HCT116 (cell line): ENCODE data around the gene SPNS1.

Experiments used
- EZH2 ChIP-seq: fragments of 200-600 bp; sonication (generic); IDR thresholded peaks from 2 replicates; pipeline ENCODE4 v1.6.1; 2017; ENCODE audit warnings: antibody characterized with exemption, mixed run types
- FOSL1 ChIP-seq: IDR thresholded peaks from 2 replicates; pipeline ENCODE4 v1.6.1; 2012; ENCODE audit warnings: low read depth
- JUND ChIP-seq: IDR thresholded peaks from 2 replicates; pipeline ENCODE4 v1.6.1; 2012
- MAX ChIP-seq: IDR thresholded peaks from 2 replicates; pipeline ENCODE4 v1.6.1; 2012
- POLR2A ChIP-seq: IDR thresholded peaks from 2 replicates; pipeline ENCODE4 v1.7.0; 2011; ENCODE audit warnings: borderline replicate concordance; ENCODE audit not compliant: insufficient read depth, insufficient read length; ENCODE audit errors: extremely low read depth
- RAD21 ChIP-seq: IDR thresholded peaks from 2 replicates; pipeline ENCODE4 v1.6.1; 2012; ENCODE audit warnings: low read depth, mild to moderate bottlenecking
- REST ChIP-seq: IDR thresholded peaks from 2 replicates; pipeline ENCODE4 v1.6.1; 2012; ENCODE audit warnings: low read depth
- TCF7L2 ChIP-seq: IDR thresholded peaks from 2 replicates; pipeline ENCODE4 v1.7.0; 2011; ENCODE audit warnings: borderline replicate concordance, inconsistent platforms; ENCODE audit not compliant: insufficient read depth, insufficient read length; ENCODE audit errors: extremely low read depth
- YY1 ChIP-seq: IDR thresholded peaks from 2 replicates; pipeline ENCODE4 v1.6.1; 2011; ENCODE audit warnings: low read length, low read depth, moderate library complexity, mild to moderate bottlenecking; ENCODE audit not compliant: insufficient replicate concordance; ENCODE audit errors: extremely low read depth
- TF ChIP-seq, protein P1 (sequence below), 3 experiments: fragments of 200-600 bp in 1 of 3; sonication (generic) in 1 of 3; IDR thresholded peaks in 2 of 3; conservative IDR thresholded peaks in 1 of 3; 2 replicates each; pipeline ENCODE4 v1.5.1; 2012 to 2017; ENCODE audit warnings: low read depth in 2 of 3, low read length in 2 of 3, antibody characterized with exemption in 1 of 3, borderline replicate concordance in 1 of 3, control low read depth in 1 of 3, mild to moderate bottlenecking in 1 of 3, mixed read lengths in 1 of 3, mixed run types in 1 of 3, moderate library complexity in 1 of 3; ENCODE audit not compliant: insufficient read depth in 1 of 3
- TF ChIP-seq, protein P2 (sequence below): IDR thresholded peaks from 2 replicates; pipeline ENCODE4 v1.6.1; 2012
- TF ChIP-seq, protein P3 (sequence below): IDR thresholded peaks from 2 replicates; pipeline ENCODE4 v1.6.1; 2011; ENCODE audit warnings: mild to moderate bottlenecking, low read length, moderate library complexity; ENCODE audit not compliant: insufficient replicate concordance; ENCODE audit errors: extremely low read depth

DNA sequence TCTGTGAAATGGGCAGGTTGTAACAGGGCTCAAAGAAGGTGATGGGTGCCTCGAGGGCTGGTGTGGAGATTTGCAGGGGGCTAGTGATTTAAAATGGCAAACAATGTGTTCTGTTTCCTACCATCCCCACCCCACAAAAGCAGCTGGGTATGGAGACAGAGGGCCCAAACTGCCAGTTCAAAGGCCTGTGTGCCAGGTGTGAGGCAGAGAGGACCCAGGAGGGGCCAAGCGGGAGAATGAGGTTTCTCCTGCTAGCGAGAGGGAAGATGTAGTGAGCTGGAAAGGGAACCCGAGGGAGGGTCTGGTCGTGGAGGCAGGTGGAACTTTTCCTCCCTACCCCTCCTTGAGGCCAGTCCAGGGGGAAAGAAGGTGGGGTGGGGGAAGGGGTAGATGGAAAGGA is 49.7 kb downstream of the SPNS1 start:
- TF ChIP-seq EZH2 (no peak), POLR2A (no peak), MAX (no peak), REST (no peak), JUND (no peak), FOSL1 (no peak), YY1 (no peak), RAD21 (no peak), TCF7L2 (no peak)
- TF ChIP-seq, protein P1, sequence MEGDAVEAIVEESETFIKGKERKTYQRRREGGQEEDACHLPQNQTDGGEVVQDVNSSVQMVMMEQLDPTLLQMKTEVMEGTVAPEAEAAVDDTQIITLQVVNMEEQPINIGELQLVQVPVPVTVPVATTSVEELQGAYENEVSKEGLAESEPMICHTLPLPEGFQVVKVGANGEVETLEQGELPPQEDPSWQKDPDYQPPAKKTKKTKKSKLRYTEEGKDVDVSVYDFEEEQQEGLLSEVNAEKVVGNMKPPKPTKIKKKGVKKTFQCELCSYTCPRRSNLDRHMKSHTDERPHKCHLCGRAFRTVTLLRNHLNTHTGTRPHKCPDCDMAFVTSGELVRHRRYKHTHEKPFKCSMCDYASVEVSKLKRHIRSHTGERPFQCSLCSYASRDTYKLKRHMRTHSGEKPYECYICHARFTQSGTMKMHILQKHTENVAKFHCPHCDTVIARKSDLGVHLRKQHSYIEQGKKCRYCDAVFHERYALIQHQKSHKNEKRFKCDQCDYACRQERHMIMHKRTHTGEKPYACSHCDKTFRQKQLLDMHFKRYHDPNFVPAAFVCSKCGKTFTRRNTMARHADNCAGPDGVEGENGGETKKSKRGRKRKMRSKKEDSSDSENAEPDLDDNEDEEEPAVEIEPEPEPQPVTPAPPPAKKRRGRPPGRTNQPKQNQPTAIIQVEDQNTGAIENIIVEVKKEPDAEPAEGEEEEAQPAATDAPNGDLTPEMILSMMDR (IDR thresholded peaks at IDR 0.05 in 2 of 3, conservative IDR thresholded peaks at IDR 0.05 in 1 of 3; ENCODE audit: borderline replicate concordance in 1 of 3, insufficient read depth in 1 of 3, low read depth in 2 of 3, low read length in 2 of 3), result no peak
- TF ChIP-seq, protein P2, sequence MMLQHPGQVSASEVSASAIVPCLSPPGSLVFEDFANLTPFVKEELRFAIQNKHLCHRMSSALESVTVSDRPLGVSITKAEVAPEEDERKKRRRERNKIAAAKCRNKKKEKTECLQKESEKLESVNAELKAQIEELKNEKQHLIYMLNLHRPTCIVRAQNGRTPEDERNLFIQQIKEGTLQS, result no peak
- TF ChIP-seq, protein P3, sequence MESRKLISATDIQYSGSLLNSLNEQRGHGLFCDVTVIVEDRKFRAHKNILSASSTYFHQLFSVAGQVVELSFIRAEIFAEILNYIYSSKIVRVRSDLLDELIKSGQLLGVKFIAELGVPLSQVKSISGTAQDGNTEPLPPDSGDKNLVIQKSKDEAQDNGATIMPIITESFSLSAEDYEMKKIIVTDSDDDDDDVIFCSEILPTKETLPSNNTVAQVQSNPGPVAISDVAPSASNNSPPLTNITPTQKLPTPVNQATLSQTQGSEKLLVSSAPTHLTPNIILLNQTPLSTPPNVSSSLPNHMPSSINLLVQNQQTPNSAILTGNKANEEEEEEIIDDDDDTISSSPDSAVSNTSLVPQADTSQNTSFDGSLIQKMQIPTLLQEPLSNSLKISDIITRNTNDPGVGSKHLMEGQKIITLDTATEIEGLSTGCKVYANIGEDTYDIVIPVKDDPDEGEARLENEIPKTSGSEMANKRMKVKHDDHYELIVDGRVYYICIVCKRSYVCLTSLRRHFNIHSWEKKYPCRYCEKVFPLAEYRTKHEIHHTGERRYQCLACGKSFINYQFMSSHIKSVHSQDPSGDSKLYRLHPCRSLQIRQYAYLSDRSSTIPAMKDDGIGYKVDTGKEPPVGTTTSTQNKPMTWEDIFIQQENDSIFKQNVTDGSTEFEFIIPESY, result no peak
